SIG-M5 (cell line): ENCODE measurements around the gene NANOS2.

Source experiments
- DNase-seq: peaks from one replicate; lab custom pipeline; 2025; lab: John Stamatoyannopoulos, UW

NANOS2 gene

GRCh38 chr19:45913874-45914830, at the start of gene NANOS2:
Gene NANOS2 (minus strand): TSS chr19:45914778. CDS start chr19:45914693, 85 bp downstream.
- DNase-seq: no peak

GRCh38 chr19:45962021-45962420, 47.4 kb upstream of the NANOS2 start:
- no peak for DNase-seq

- DNase-seq: no peak
Measured at GRCh38 chr19:45960595-45961235, 46.1 kb upstream of the NANOS2 start.

GRCh38 chr19:45959517-45960025, 45.0 kb upstream of the NANOS2 start:
- DNase-seq: no peak

GRCh38 chr19:45958769-45959516, 44.4 kb upstream of the NANOS2 start:
- no peak for DNase-seq

- no peak for DNase-seq
Measured at GRCh38 chr19:45958320-45958719, 43.7 kb upstream of the NANOS2 start.

GRCh38 chr19:45955905-45956608, 41.5 kb upstream of the NANOS2 start:
- no peak for DNase-seq

- DNase-seq: no peak
Measured at GRCh38 chr19:45954156-45954555, 39.6 kb upstream of the NANOS2 start.

- no peak for DNase-seq
Measured at GRCh38 chr19:45953676-45954075, 39.1 kb upstream of the NANOS2 start.

GRCh38 chr19:45952686-45953505, 38.3 kb upstream of the NANOS2 start:
- no peak for DNase-seq

- no peak for DNase-seq
Measured at GRCh38 chr19:45952341-45952685, 37.7 kb upstream of the NANOS2 start.

GRCh38 chr19:45947926-45948325, 33.3 kb upstream of the NANOS2 start:
- no peak for DNase-seq

- DNase-seq: no peak
Measured at GRCh38 chr19:45940515-45940805, 25.9 kb upstream of the NANOS2 start.

- no peak for DNase-seq
Measured at GRCh38 chr19:45939792-45940514, 25.4 kb upstream of the NANOS2 start.

- DNase-seq: no peak
Measured at GRCh38 chr19:45938733-45939319, 24.2 kb upstream of the NANOS2 start.

- DNase-seq: no peak
Measured at GRCh38 chr19:45935267-45935666, 20.7 kb upstream of the NANOS2 start.

- no peak for DNase-seq
Measured at GRCh38 chr19:45934551-45935230, 20.1 kb upstream of the NANOS2 start.

- no peak for DNase-seq
Measured at GRCh38 chr19:45933759-45934158, 19.2 kb upstream of the NANOS2 start.

- no peak for DNase-seq
Measured at GRCh38 chr19:45931055-45931454, 16.5 kb upstream of the NANOS2 start.
